ENCODE measurements around the gene ECHDC1.

Gene ECHDC1

GRCh38 chr6:127352524-127352923, 9.1 kb upstream of the ECHDC1 start:
- no peak for TF ChIP-seq EZH2 (IDR thresholded peaks at IDR 0.05; ENCODE audit: borderline replicate concordance, low read length)
- TF ChIP-seq, protein P1, sequence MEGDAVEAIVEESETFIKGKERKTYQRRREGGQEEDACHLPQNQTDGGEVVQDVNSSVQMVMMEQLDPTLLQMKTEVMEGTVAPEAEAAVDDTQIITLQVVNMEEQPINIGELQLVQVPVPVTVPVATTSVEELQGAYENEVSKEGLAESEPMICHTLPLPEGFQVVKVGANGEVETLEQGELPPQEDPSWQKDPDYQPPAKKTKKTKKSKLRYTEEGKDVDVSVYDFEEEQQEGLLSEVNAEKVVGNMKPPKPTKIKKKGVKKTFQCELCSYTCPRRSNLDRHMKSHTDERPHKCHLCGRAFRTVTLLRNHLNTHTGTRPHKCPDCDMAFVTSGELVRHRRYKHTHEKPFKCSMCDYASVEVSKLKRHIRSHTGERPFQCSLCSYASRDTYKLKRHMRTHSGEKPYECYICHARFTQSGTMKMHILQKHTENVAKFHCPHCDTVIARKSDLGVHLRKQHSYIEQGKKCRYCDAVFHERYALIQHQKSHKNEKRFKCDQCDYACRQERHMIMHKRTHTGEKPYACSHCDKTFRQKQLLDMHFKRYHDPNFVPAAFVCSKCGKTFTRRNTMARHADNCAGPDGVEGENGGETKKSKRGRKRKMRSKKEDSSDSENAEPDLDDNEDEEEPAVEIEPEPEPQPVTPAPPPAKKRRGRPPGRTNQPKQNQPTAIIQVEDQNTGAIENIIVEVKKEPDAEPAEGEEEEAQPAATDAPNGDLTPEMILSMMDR (IDR thresholded peaks at IDR 0.05; ENCODE audit: low read length), result no peak
- Histone ChIP-seq H3K9ac (ENCODE audit: low read length) (no peak overlapping the region), H3K4me2 (ENCODE audit: low read length) (no peak overlapping the region), H3K9me3 (ENCODE audit: low read length) (peaks cover 5% of the 10 kb centered on the region; the same call in 1 of the 2 replicates), H3K27ac (ENCODE audit: low read depth, low read length, poor library complexity, severe bottlenecking) (no peak overlapping the region), H2AFZ (ENCODE audit: low read length) (no peak overlapping the region), H3F3A (ENCODE audit: insufficient read depth, low read length) (no peaks in the 10 kb centered on the region), H3K27me3 (ENCODE audit: insufficient read depth, low read length) (no peaks in the 10 kb centered on the region), H3K9me2 (ENCODE audit: low read depth, low read length) (no peaks in the 10 kb centered on the region), H3K36me3 (ENCODE audit: insufficient read depth, low read length) (no peaks in the 10 kb centered on the region), H4K20me1 (ENCODE audit: insufficient read depth, low read length) (no peaks in the 10 kb centered on the region), H3K4me1 (ENCODE audit: insufficient read depth, low read length, severe bottlenecking) (peaks cover 6% of the 10 kb centered on the region), H3K4me3 (ENCODE audit: low read depth, low read length, poor library complexity, severe bottlenecking) (no peak overlapping the region), H3K79me2 (ENCODE audit: insufficient read depth, low read length) (no peaks in the 10 kb centered on the region)

- Histone ChIP-seq H3K9me2 (ENCODE audit: low read depth, low read length) (no peaks in the 10 kb centered on the region), H3K27ac (ENCODE audit: low read depth, low read length, poor library complexity, severe bottlenecking) (no peak overlapping the region), H3K9ac (ENCODE audit: low read length) (no peak overlapping the region), H3K4me3 (ENCODE audit: low read depth, low read length, poor library complexity, severe bottlenecking) (no peak overlapping the region), H3K27me3 (ENCODE audit: insufficient read depth, low read length) (no peaks in the 10 kb centered on the region), H3K9me3 (ENCODE audit: low read length) (peaks cover 4% of the 10 kb centered on the region; the same call in 1 of the 2 replicates), H3K79me2 (ENCODE audit: insufficient read depth, low read length) (no peaks in the 10 kb centered on the region), H4K20me1 (ENCODE audit: insufficient read depth, low read length) (no peaks in the 10 kb centered on the region), H3K36me3 (ENCODE audit: insufficient read depth, low read length) (no peaks in the 10 kb centered on the region), H3K4me2 (ENCODE audit: low read length) (no peak overlapping the region), H3K4me1 (ENCODE audit: insufficient read depth, low read length, severe bottlenecking) (peaks cover 6% of the 10 kb centered on the region), H3F3A (ENCODE audit: insufficient read depth, low read length) (no peaks in the 10 kb centered on the region), H2AFZ (ENCODE audit: low read length) (no peak overlapping the region)
- TF ChIP-seq, protein P1 (IDR thresholded peaks at IDR 0.05; ENCODE audit: low read length), result no peak
- TF ChIP-seq EZH2 (IDR thresholded peaks at IDR 0.05; ENCODE audit: borderline replicate concordance, low read length), result no peak
These were observed 6.6 kb upstream of the ECHDC1 start for GRCh38 chr6:127349980-127350379.

DNA sequence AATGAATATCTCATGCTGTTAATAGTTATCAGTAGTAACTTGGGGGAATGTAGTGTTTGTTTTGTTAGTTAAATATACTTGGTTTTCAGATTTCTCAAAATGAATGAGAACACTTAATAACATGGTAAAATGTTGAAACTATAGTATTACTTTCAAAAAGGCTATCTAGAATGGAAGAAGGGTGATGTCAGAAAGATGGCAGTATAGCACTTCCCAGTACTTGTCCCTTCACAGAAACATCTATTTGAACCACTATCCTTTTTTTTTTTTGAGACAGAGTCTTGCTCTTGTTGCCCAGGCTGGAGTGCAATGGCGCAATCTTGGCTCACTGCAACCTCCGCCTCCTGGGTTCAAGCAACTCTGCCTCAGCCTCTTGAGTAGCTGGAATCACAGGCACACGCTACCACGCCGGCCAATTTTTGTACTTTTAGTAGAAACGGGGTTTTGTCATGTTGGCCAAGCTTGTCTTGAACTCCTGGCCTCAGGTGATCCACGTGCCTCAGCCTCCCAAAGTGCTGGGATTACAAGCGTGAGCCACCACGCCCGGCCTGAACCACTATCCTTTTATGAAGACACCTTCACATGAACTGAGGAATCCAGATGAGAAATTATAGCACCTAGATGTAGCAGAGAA, 4.7 kb upstream of the ECHDC1 start:
- H3K27me3 ChIP-seq (ENCODE audit: insufficient read depth, low read length), result no peaks in the 10 kb centered on the region
- H3K79me2 ChIP-seq (ENCODE audit: insufficient read depth, low read length), result peaks cover 13% of the 10 kb centered on the region
- H3K9ac ChIP-seq (ENCODE audit: low read length), result no peak overlapping the region
- no peaks in the 10 kb centered on the region for H3K9me2 ChIP-seq (ENCODE audit: low read depth, low read length)
- no peaks in the 10 kb centered on the region for H3K36me3 ChIP-seq (ENCODE audit: insufficient read depth, low read length)
- H3K4me1 ChIP-seq (ENCODE audit: insufficient read depth, low read length, severe bottlenecking), result peaks cover 13% of the 10 kb centered on the region
- no peak for TF ChIP-seq EZH2 (IDR thresholded peaks at IDR 0.05; ENCODE audit: borderline replicate concordance, low read length)
- TF ChIP-seq, protein P1 (IDR thresholded peaks at IDR 0.05; ENCODE audit: low read length), result no peak
- no peak overlapping the region for H3K27ac ChIP-seq (ENCODE audit: low read depth, low read length, poor library complexity, severe bottlenecking)
- H3K4me2 ChIP-seq (ENCODE audit: low read length), result no peak overlapping the region
- no peaks in the 10 kb centered on the region for H4K20me1 ChIP-seq (ENCODE audit: insufficient read depth, low read length)
- no peaks in the 10 kb centered on the region for H3K9me3 ChIP-seq (ENCODE audit: low read length)
- no peak overlapping the region for H3K4me3 ChIP-seq (ENCODE audit: low read depth, low read length, poor library complexity, severe bottlenecking)
- H3F3A ChIP-seq (ENCODE audit: insufficient read depth, low read length), result no peaks in the 10 kb centered on the region
- H2AFZ ChIP-seq (ENCODE audit: low read length), result no peak overlapping the region

All from OCI-LY1 (cell line).